Transverse colon (tissue), 4 donors: Measurements from ENCODE around the gene IL23A. TPM values are rescaled to one million over a fixed set of nuclear protein-coding genes. Genes with fewer than 3 reads are reported as not detected.
A peak's percentile ranks its signal among the peaks of the same experiment; 100 is the strongest.

Experiments used
- DNase-seq: peaks from one replicate; pipeline ENCODE4 v3.0.0-alpha.2; 2019
- H3K27ac ChIP-seq, 4 donors: fragments of 200-600 bp; sonication (generic); 2 replicates each; pipeline ENCODE4 v1.5.1; 2016 to 2018; ENCODE audit warnings: inconsistent platforms in 4 of 4
- H3K27me3 ChIP-seq: fragments of 200-600 bp; sonication (generic); 2 replicates; pipeline ENCODE4 v1.5.1; 2017; ENCODE audit warnings: inconsistent platforms
- H3K36me3 ChIP-seq, 4 donors: fragments of 200-600 bp; sonication (generic); 2 replicates each; pipeline ENCODE4 v1.5.1; 2017 to 2019; ENCODE audit warnings: inconsistent platforms in 4 of 4
- H3K4me1 ChIP-seq, 4 donors: fragments of 200-600 bp; sonication (generic); 2 replicates each; pipeline ENCODE4 v1.5.1; 2017 to 2020; ENCODE audit warnings: inconsistent platforms in 4 of 4
- H3K4me3 ChIP-seq, 4 donors: fragments of 200-600 bp; sonication (generic); 1 replicate in 1 of 4; 2 replicates in 3 of 4; pipeline versions ENCODE4 v1.5.1 to v1.6.1; 2017 to 2019; ENCODE audit warnings: inconsistent platforms in 4 of 4
- H3K9me3 ChIP-seq, 2 donors: fragments of 200-600 bp; sonication (generic); 2 replicates each; pipeline ENCODE4 v1.5.1; 2017 to 2019; ENCODE audit warnings: inconsistent platforms in 2 of 2
- CTCF ChIP-seq, 5 experiments: fragments of 200-600 bp in 3 of 5; fragments of 450-650 bp in 2 of 5; sonication (generic) in 3 of 5; IDR thresholded peaks; 1 replicate in 2 of 5; 2 replicates in 3 of 5; pipeline ENCODE4 v1.5.1; 2016 to 2017; ENCODE audit warnings: antibody characterized with exemption in 5 of 5, inconsistent platforms in 3 of 5, mild to moderate bottlenecking in 2 of 5, moderate library complexity in 1 of 5
- EP300 ChIP-seq: sonication (generic); formaldehyde crosslinking; IDR thresholded peaks from one replicate; pipeline ENCODE4 v1.6.1; 2017; ENCODE audit warnings: antibody characterized with exemption, low read depth
- POLR2A ChIP-seq: fragments of 450-650 bp; IDR thresholded peaks from one replicate; pipeline ENCODE4 v1.6.1; 2016; ENCODE audit warnings: antibody characterized with exemption, mild to moderate bottlenecking, moderate library complexity
- POLR2AphosphoS5 ChIP-seq, 3 donors: sonication (generic); formaldehyde crosslinking; IDR thresholded peaks; one replicate each; pipeline ENCODE4 v1.6.1; 2016; ENCODE audit warnings: antibody characterized with exemption in 3 of 3
- WGBS, 2 donors: methylation state at CpG; one replicate each; pipeline ENCODE4 v1.1.5; 2018; ENCODE audit warnings: low coverage in 1 of 2; 5-methylcytosine and 5-hydroxymethylcytosine counted together
- in situ Hi-C, 4 donors: fragments of 200-750 bp; cut with MboI; loops; one replicate each; pipeline versions ENCODE4 v1.15.0 to v1.15.1; 2017; ENCODE audit warnings: low sequenced_read_pairs in 3 of 4, low pct_ligation_motif_present in 1 of 4, low pct_unique_long_range_greater_than_20kb in 1 of 4
- intact Hi-C: fragments of 100-400 bp; cut with DNase I; formaldehyde crosslinking; loops from one replicate; pipeline ENCODE4 v1.15.1; 2023; ENCODE audit warnings: low total_unique reads
- total RNA-seq, 4 donors: library from RNA; depleted of rRNA; stranded (reverse); fragments of >200 nt; gene quantifications; one replicate each; pipeline ENCODE4 v1.1.0, GENCODE V29; 2016

Gene IL23A
- total RNA-seq, 4 donors from 2014 or later = 1.3 TPM; not detected in 3

- WGBS, 2 donors = 97% methylated on average over 5 of the region's 5 CpGs; no CpG with 5 or more reads in 1 of the 2 donors
Measured at GRCh38 chr12:56348776-56349175, 10.1 kb downstream of the IL23A start.

GRCh38 chr12:56350662-56351061 is 12.0 kb downstream of the IL23A start:
- no peak for TF ChIP-seq EP300
- TF ChIP-seq POLR2AphosphoS5 (IDR thresholded peaks at IDR 0.05) = no peak
- no peak for TF ChIP-seq CTCF (IDR thresholded peaks at IDR 0.05)
- TF ChIP-seq POLR2A = no peak
- Histone ChIP-seq H3K27me3 (no peaks in the 10 kb centered on the region), H3K4me1 (no peaks in the 10 kb centered on the region), H3K27ac (no peak overlapping the region), H3K36me3 (peaks cover 0 to 86% (median 41%) of the 10 kb centered on the region in 4 donors), H3K9me3 (no peaks in the 10 kb centered on the region), H3K4me3 (no peak overlapping the region)
- no peak for DNase-seq
- WGBS, 2 donors = 82% methylated on average over 2 of the region's 2 CpGs; no CpG with 5 or more reads in 1 of the 2 donors
- in situ Hi-C loops = no loop called here
- intact Hi-C loops = no loop called here

More at GRCh38 chr12:56348776-56349175, 10.1 kb downstream of the IL23A start:
- Histone ChIP-seq H3K27ac (no peak overlapping the region), H3K4me1 (no peaks in the 10 kb centered on the region), H3K27me3 (no peaks in the 10 kb centered on the region), H3K9me3 (no peaks in the 10 kb centered on the region), H3K36me3 (peaks cover 0 to 77% (median 37%) of the 10 kb centered on the region in 4 donors), H3K4me3 (no peak overlapping the region)
- intact Hi-C loops = no loop called here
- no peak for TF ChIP-seq POLR2A
- no peak for TF ChIP-seq POLR2AphosphoS5 (IDR thresholded peaks at IDR 0.05)
- TF ChIP-seq EP300 = no peak
- TF ChIP-seq CTCF (IDR thresholded peaks at IDR 0.05) = no peak
- DNase-seq = no peak
- in situ Hi-C loops = loop anchor here in 1 of 4 donors (25.0 kb wide), 1 partner anchor 114 kb away; the partner anchor contains the start of genes MIP and SPRYD4

GRCh38 chr12:56351325-56351724 is 12.6 kb downstream of the IL23A start:
- DNase-seq = no peak
- Histone ChIP-seq H3K36me3 (peaks cover 0 to 85% (median 40%) of the 10 kb centered on the region in 4 donors), H3K4me1 (no peaks in the 10 kb centered on the region), H3K4me3 (no peak overlapping the region), H3K9me3 (no peaks in the 10 kb centered on the region), H3K27ac (no peak overlapping the region), H3K27me3 (no peaks in the 10 kb centered on the region)
- intact Hi-C loops = no loop called here
- TF ChIP-seq EP300 = no peak
- no peak for TF ChIP-seq POLR2A
- no peak for TF ChIP-seq POLR2AphosphoS5 (IDR thresholded peaks at IDR 0.05)
- no peak for TF ChIP-seq CTCF (IDR thresholded peaks at IDR 0.05)
- 94% methylated on average over 2 of the region's 2 CpGs; no CpG with 5 or more reads in 1 of the 2 donors for WGBS, 2 donors
- in situ Hi-C loops = no loop called here

GRCh38 chr12:56358836-56359532 is 20.3 kb downstream of the IL23A start:
- in situ Hi-C loops = no loop called here
- Histone ChIP-seq H3K36me3 (peaks cover 0 to 24% (median 8%) of the 10 kb centered on the region in 4 donors), H3K4me1 (peaks cover 8 to 23% (median 12%) of the 10 kb centered on the region in 4 donors), H3K27me3 (no peaks in the 10 kb centered on the region), H3K27ac (peak overlapping the region; percentile 89 to 96 (median 92)), H3K9me3 (no peaks in the 10 kb centered on the region), H3K4me3 (peak overlapping the region in 3 of 4 donors; percentile 47 to 98 (median 67))
- 5 to 14% methylated on average over 1 of the region's 1 CpG for WGBS, 2 donors
- DNase-seq = peak; percentile 24
- peak; percentile 13 to 36 (median 33) for TF ChIP-seq POLR2AphosphoS5 (IDR thresholded peaks at IDR 0.05)
- TF ChIP-seq EP300 = no peak
- TF ChIP-seq POLR2A = peak; percentile 28
- TF ChIP-seq CTCF (IDR thresholded peaks at IDR 0.05) = no peak
- intact Hi-C loops = no loop called here
